ENCODE data around the gene RPL10A.

- TF ChIP-seq, protein P1, sequence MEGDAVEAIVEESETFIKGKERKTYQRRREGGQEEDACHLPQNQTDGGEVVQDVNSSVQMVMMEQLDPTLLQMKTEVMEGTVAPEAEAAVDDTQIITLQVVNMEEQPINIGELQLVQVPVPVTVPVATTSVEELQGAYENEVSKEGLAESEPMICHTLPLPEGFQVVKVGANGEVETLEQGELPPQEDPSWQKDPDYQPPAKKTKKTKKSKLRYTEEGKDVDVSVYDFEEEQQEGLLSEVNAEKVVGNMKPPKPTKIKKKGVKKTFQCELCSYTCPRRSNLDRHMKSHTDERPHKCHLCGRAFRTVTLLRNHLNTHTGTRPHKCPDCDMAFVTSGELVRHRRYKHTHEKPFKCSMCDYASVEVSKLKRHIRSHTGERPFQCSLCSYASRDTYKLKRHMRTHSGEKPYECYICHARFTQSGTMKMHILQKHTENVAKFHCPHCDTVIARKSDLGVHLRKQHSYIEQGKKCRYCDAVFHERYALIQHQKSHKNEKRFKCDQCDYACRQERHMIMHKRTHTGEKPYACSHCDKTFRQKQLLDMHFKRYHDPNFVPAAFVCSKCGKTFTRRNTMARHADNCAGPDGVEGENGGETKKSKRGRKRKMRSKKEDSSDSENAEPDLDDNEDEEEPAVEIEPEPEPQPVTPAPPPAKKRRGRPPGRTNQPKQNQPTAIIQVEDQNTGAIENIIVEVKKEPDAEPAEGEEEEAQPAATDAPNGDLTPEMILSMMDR (IDR thresholded peaks at IDR 0.05): no peak
- no peak for TF ChIP-seq POLR2A (IDR thresholded peaks at IDR 0.05)
Measured at GRCh38 chr6:35426074-35426473, 42.1 kb upstream of the RPL10A start.
